GM23338 (cell line): ENCODE results near the gene CASKIN2. TPM values are rescaled to one million over a fixed set of nuclear protein-coding genes. Genes with fewer than 3 reads are reported as not detected.

Experiments
- ATAC-seq: fragments of 200-7000 bp; cut with Tn5 transposase; 3 replicates; pipeline ENCODE4 v1.9.1; 2020
- DNase-seq: peaks from one replicate; pipeline ENCODE4 v3.0.0-alpha.2; 2015; ENCODE audit warnings: low spot score
- H2AFZ ChIP-seq: fragments of 200-600 bp; sonication (generic); 2 replicates; pipeline ENCODE4 v1.8.0; 2016; ENCODE audit warnings: antibody characterized with exemption, mild to moderate bottlenecking, moderate library complexity
- H3F3A ChIP-seq: fragments of 200-600 bp; sonication (generic); replicated peaks from 2 replicates; pipeline ENCODE4 v1.8.0; 2017; ENCODE audit warnings: antibody characterized with exemption, mixed run types, low read depth
- H3K27ac ChIP-seq: fragments of 200-600 bp; sonication (generic); 2 replicates; pipeline ENCODE4 v1.6.1; 2016; ENCODE audit warnings: low read depth
- H3K27me3 ChIP-seq: fragments of 200-600 bp; sonication (generic); 2 replicates; pipeline ENCODE4 v1.8.0; 2016; ENCODE audit warnings: mild to moderate bottlenecking, mixed run types, moderate library complexity; ENCODE audit not compliant: insufficient read depth
- H3K36me3 ChIP-seq: fragments of 200-600 bp; sonication (generic); 2 replicates; pipeline ENCODE4 v1.8.0; 2016; ENCODE audit warnings: mild to moderate bottlenecking; ENCODE audit not compliant: insufficient read depth
- H3K4me1 ChIP-seq: fragments of 200-600 bp; sonication (generic); 2 replicates; pipeline ENCODE4 v1.8.0; 2016; ENCODE audit warnings: mild to moderate bottlenecking, moderate library complexity; ENCODE audit not compliant: insufficient read depth
- H3K4me2 ChIP-seq: fragments of 200-600 bp; sonication (generic); 2 replicates; pipeline ENCODE4 v1.7.1; 2017; ENCODE audit warnings: mixed run types
- H3K4me3 ChIP-seq: fragments of 200-600 bp; sonication (generic); 2 replicates; pipeline ENCODE4 v1.6.1; 2016; ENCODE audit warnings: mixed run types
- H3K79me2 ChIP-seq: fragments of 200-600 bp; sonication (generic); replicated peaks from 2 replicates; pipeline ENCODE4 v1.8.0; 2017; ENCODE audit warnings: mild to moderate bottlenecking; ENCODE audit not compliant: insufficient read depth
- H3K9me2 ChIP-seq: fragments of 200-600 bp; sonication (generic); 2 replicates; pipeline ENCODE4 v1.8.0; 2017; ENCODE audit not compliant: insufficient read depth
- H4K20me1 ChIP-seq: fragments of 200-600 bp; sonication (generic); replicated peaks from 2 replicates; pipeline ENCODE4 v1.8.0; 2017; ENCODE audit warnings: mild to moderate bottlenecking; ENCODE audit not compliant: insufficient read depth
- H3K27ac Mint-ChIP-seq: 2 replicates; pipeline ENCODE4 v1.8.0; 2020; ENCODE audit warnings: inconsistent platforms, mild to moderate bottlenecking, moderate library complexity, mixed read lengths
- H3K27me3 Mint-ChIP-seq: 3 replicates; pipeline ENCODE4 v1.8.0; 2022; ENCODE audit warnings: low read depth, mild to moderate bottlenecking, moderate library complexity, mixed read lengths, inconsistent platforms; ENCODE audit not compliant: insufficient read depth, poor library complexity
- H3K36me3 Mint-ChIP-seq: 3 replicates; pipeline ENCODE4 v1.8.0; 2021; ENCODE audit warnings: low read depth, mild to moderate bottlenecking, inconsistent platforms, moderate library complexity, mixed read lengths
- H3K4me1 Mint-ChIP-seq: 3 replicates; pipeline ENCODE4 v1.8.0; 2020; ENCODE audit warnings: mild to moderate bottlenecking, inconsistent platforms, mixed read lengths
- H3K4me3 Mint-ChIP-seq: 3 replicates; pipeline ENCODE4 v1.8.0; 2021; ENCODE audit warnings: moderate library complexity, mild to moderate bottlenecking, inconsistent platforms, mixed read lengths
- H3K9me3 Mint-ChIP-seq: 3 replicates; pipeline ENCODE4 v1.8.0; 2020; ENCODE audit warnings: moderate library complexity, mild to moderate bottlenecking, inconsistent platforms, mixed read lengths
- EZH2 ChIP-seq: fragments of 200-600 bp; sonication (generic); IDR thresholded peaks from one replicate; pipeline ENCODE4 v1.8.0; 2017; ENCODE audit warnings: antibody characterized with exemption, mild to moderate bottlenecking, low read depth; ENCODE audit not compliant: unreplicated experiment
- JUNB ChIP-seq: IDR thresholded peaks from one replicate; pipeline ENCODE4 v1.6.1; 2016; ENCODE audit warnings: antibody characterized with exemption; ENCODE audit not compliant: unreplicated experiment
- NANOG ChIP-seq: IDR thresholded peaks from 2 replicates; pipeline ENCODE4 v1.6.1; 2016; ENCODE audit warnings: antibody characterized with exemption, borderline replicate concordance
- STAT1 ChIP-seq: IDR thresholded peaks from one replicate; pipeline ENCODE4 v1.6.1; 2016; ENCODE audit warnings: antibody characterized with exemption; ENCODE audit not compliant: unreplicated experiment
- ZNF462 ChIP-seq: fragments of 250-450 bp; sonication (Bioruptor Pico); IDR thresholded peaks from 2 replicates; pipeline ENCODE4 v1.5.0; 2020; ENCODE audit warnings: mild to moderate bottlenecking, moderate library complexity
- polyA plus RNA-seq: library from polyadenylated mRNA; unstranded; fragments of >200 nt; fragmentation: Nextera tagmentation; extraction: Ambion mirVana; gene quantifications from 2 replicates; pipeline ENCODE4 v1.2.1, GENCODE V29; 2016
- total RNA-seq: library from RNA; depleted of rRNA; stranded (reverse); fragments of >200 nt; shearing (Covaris generic); gene quantifications from 2 replicates; pipeline ENCODE4 v1.2.3, GENCODE V29; 2014
- TF ChIP-seq, protein P1 (sequence below), 2 experiments: fragments of 200-600 bp in 1 of 2; sonication (generic) in 1 of 2; conservative IDR thresholded peaks; 2 replicates each; pipeline versions ENCODE4 v1.5.1 to v1.6.1; 2016 to 2017; ENCODE audit warnings: antibody characterized with exemption in 2 of 2, low read depth in 2 of 2, mild to moderate bottlenecking in 2 of 2, moderate library complexity in 1 of 2

The CASKIN2 gene
- total and polyA plus RNA-seq, 2 experiments from 2014 or later = 4.9 to 21.5 TPM

- TF ChIP-seq, protein P1, sequence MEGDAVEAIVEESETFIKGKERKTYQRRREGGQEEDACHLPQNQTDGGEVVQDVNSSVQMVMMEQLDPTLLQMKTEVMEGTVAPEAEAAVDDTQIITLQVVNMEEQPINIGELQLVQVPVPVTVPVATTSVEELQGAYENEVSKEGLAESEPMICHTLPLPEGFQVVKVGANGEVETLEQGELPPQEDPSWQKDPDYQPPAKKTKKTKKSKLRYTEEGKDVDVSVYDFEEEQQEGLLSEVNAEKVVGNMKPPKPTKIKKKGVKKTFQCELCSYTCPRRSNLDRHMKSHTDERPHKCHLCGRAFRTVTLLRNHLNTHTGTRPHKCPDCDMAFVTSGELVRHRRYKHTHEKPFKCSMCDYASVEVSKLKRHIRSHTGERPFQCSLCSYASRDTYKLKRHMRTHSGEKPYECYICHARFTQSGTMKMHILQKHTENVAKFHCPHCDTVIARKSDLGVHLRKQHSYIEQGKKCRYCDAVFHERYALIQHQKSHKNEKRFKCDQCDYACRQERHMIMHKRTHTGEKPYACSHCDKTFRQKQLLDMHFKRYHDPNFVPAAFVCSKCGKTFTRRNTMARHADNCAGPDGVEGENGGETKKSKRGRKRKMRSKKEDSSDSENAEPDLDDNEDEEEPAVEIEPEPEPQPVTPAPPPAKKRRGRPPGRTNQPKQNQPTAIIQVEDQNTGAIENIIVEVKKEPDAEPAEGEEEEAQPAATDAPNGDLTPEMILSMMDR (conservative IDR thresholded peaks at IDR 0.05; ENCODE audit: low read depth in 2 of 2) = no peak
- no peak for TF ChIP-seq ZNF462
- TF ChIP-seq STAT1 = no peak
Measured at GRCh38 chr17:75498039-75498725, 17.2 kb downstream of the CASKIN2 start (continued).

GRCh38 chr17:75496005-75496404, 19.3 kb downstream of the CASKIN2 start:
- ATAC-seq = no peak
- Mint-ChIP-seq H3K36me3 (peaks cover 10% of the 10 kb centered on the region; the same call in 2 of the 3 replicates), H3K4me1 (no peaks in the 10 kb centered on the region; the same call in 2 of the 3 replicates), H3K4me3 (no peak overlapping the region), H3K27me3 (peaks cover 6% of the 10 kb centered on the region), H3K27ac (no peak overlapping the region), H3K9me3 (no peaks in the 10 kb centered on the region)
- H3K4me1 ChIP-seq = no peaks in the 10 kb centered on the region
- no peaks in the 10 kb centered on the region for H3K79me2 ChIP-seq
- no peaks in the 10 kb centered on the region for H3K27me3 ChIP-seq
- H3F3A ChIP-seq = no peaks in the 10 kb centered on the region
- H3K9me2 ChIP-seq = no peaks in the 10 kb centered on the region
- no peak overlapping the region for H3K27ac ChIP-seq
- no peak overlapping the region for H3K4me3 ChIP-seq
- H4K20me1 ChIP-seq = no peaks in the 10 kb centered on the region
- H3K4me2 ChIP-seq = no peak overlapping the region
- H3K36me3 ChIP-seq = no peaks in the 10 kb centered on the region
- no peak overlapping the region for H2AFZ ChIP-seq
- no peak for DNase-seq
- TF ChIP-seq JUNB (no peak), EZH2 (no peak), ZNF462 (no peak), NANOG (no peak)
